MM.1S (cell line): ENCODE data around the gene AMZ2.

Experiments
- EZH2phosphoT487 ChIP-seq: fragments of 300-600 bp; sonication (generic); IDR thresholded peaks from 2 replicates; pipeline ENCODE4 v1.6.1; 2018; ENCODE audit warnings: antibody characterized with exemption, low read length
- TF ChIP-seq, protein P1 (sequence below): fragments of 300-600 bp; sonication (generic); IDR thresholded peaks from 2 replicates; pipeline ENCODE4 v1.5.1; 2016; ENCODE audit warnings: antibody characterized with exemption, low read length, mixed read lengths

- TF ChIP-seq, protein P1, sequence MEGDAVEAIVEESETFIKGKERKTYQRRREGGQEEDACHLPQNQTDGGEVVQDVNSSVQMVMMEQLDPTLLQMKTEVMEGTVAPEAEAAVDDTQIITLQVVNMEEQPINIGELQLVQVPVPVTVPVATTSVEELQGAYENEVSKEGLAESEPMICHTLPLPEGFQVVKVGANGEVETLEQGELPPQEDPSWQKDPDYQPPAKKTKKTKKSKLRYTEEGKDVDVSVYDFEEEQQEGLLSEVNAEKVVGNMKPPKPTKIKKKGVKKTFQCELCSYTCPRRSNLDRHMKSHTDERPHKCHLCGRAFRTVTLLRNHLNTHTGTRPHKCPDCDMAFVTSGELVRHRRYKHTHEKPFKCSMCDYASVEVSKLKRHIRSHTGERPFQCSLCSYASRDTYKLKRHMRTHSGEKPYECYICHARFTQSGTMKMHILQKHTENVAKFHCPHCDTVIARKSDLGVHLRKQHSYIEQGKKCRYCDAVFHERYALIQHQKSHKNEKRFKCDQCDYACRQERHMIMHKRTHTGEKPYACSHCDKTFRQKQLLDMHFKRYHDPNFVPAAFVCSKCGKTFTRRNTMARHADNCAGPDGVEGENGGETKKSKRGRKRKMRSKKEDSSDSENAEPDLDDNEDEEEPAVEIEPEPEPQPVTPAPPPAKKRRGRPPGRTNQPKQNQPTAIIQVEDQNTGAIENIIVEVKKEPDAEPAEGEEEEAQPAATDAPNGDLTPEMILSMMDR: no peak
- TF ChIP-seq EZH2phosphoT487: no peak
These were observed 469 bp downstream of the AMZ2 start for GRCh38 chr17:68248199-68248825.
